ENCODE data around the gene FIZ1. TPM values are rescaled to one million over a fixed set of nuclear protein-coding genes. Genes with fewer than 3 reads are reported as not detected.
A peak's percentile ranks its signal among the peaks of the same experiment; 100 is the strongest.

Gene FIZ1
- 21.5 and 25.2 TPM in 2 replicates for total RNA-seq (2021)
- long read RNA-seq, partial matches to known transcripts: 0 of 2 reads
- long read RNA-seq, other reads (novel, unspliced or antisense): 2 of 2 reads

- H3K23me2 ChIP-seq (ENCODE audit: insufficient read length, low read depth, low read length, poor library complexity, severe bottlenecking): no peaks in the 10 kb centered on the region
- peak; percentile 98 for DNase-seq
- no peak within 1 kb of the TSS for H2BK15ac ChIP-seq (ENCODE audit: low read depth, low read length)
- no peaks in the 10 kb centered on the region for H3K27me3 ChIP-seq (ENCODE audit: insufficient read depth, low read length)
- no peaks in the 10 kb centered on the region for H3K79me1 ChIP-seq (ENCODE audit: insufficient read depth, low read depth, low read length, poor library complexity, severe bottlenecking)
- no peaks in the 10 kb centered on the region for H3K79me2 ChIP-seq (ENCODE audit: insufficient read depth, low read length)
- Mint-ChIP-seq H3K9me3 (peaks cover 2 to 4% of the 10 kb centered on the region in 2 experiments; a peak in 2 of 5 replicates), H3K4me1 (peaks cover 25 to 36% of the 10 kb centered on the region in 2 experiments), H3K27ac (peak within 1 kb of the TSS; percentile 100), H3K27me3 (ENCODE audit: low read depth) (no peaks in the 10 kb centered on the region), H3K4me3 (peak within 1 kb of the TSS; percentile 95 to 96), H3K36me3 (ENCODE audit: insufficient read depth in 1 of 3, low read depth in 3 of 3) (peaks cover 25 to 32% (median 29%) of the 10 kb centered on the region in 3 experiments; a peak in 6 of 7 replicates)
- H3K27ac ChIP-seq (ENCODE audit: insufficient read length, low read depth, low read length): peak within 1 kb of the TSS; percentile 95
- no peaks in the 10 kb centered on the region for H3K9me3 ChIP-seq (ENCODE audit: control insufficient read depth, low read depth, low read length)
- H3K4me1 ChIP-seq (ENCODE audit: insufficient read depth, low read length): peaks cover 2% of the 10 kb centered on the region; the same call in 1 of the 2 replicates
- H2BK20ac ChIP-seq (ENCODE audit: low read depth, low read length, poor library complexity, severe bottlenecking): no peak within 1 kb of the TSS
- H3K4me2 ChIP-seq (ENCODE audit: insufficient read depth, insufficient read length, low read length): peak within 1 kb of the TSS; percentile 51
- H2BK5ac ChIP-seq (ENCODE audit: insufficient read length, low read length): peak within 1 kb of the TSS; percentile 98
- H3K9ac ChIP-seq (ENCODE audit: extremely low read depth, insufficient read length, low read length): peak within 1 kb of the TSS; percentile 98
- no peak within 1 kb of the TSS for H4K91ac ChIP-seq (ENCODE audit: insufficient read length, low read depth, low read length)
- H4K20me1 ChIP-seq (ENCODE audit: control insufficient read depth, insufficient read depth, insufficient read length): no peaks in the 10 kb centered on the region
- H4K8ac ChIP-seq (replicated peaks; ENCODE audit: insufficient read length, low read depth, low read length): peak within 1 kb of the TSS; percentile 86
- peak within 1 kb of the TSS; percentile 94 for H3T11ph ChIP-seq (ENCODE audit: low read length)
- no CpG with 5 or more reads among the region's 23 CpGs for WGBS (ENCODE audit: extremely low coverage, insufficient read length, low lambda C conversion rate)
- H2BK12ac ChIP-seq (ENCODE audit: insufficient read length, low read depth, low read length): peak within 1 kb of the TSS; percentile 93
- H2BK120ac ChIP-seq (ENCODE audit: low read depth, low read length, poor library complexity, severe bottlenecking): peak within 1 kb of the TSS; percentile 98
- no peak within 1 kb of the TSS for H2AK5ac ChIP-seq (ENCODE audit: insufficient read length, low read length)
- peak within 1 kb of the TSS; percentile 90 for H3K56ac ChIP-seq (ENCODE audit: insufficient read length, low read depth, low read length)
- H3K18ac ChIP-seq (ENCODE audit: insufficient read length, low read depth, low read length): peak within 1 kb of the TSS; percentile 100
- no peak for TF ChIP-seq CTCF (conservative IDR thresholded peaks at IDR 0.05)
- peak within 1 kb of the TSS; percentile 98 for H4K5ac ChIP-seq (ENCODE audit: insufficient read length, low read depth, low read length)
- H3K4ac ChIP-seq (ENCODE audit: low read depth, low read length): no peak within 1 kb of the TSS; the same call in 1 of the 2 replicates
- H3K23ac ChIP-seq (ENCODE audit: insufficient read length, low read depth, low read length): no peak within 1 kb of the TSS
- H2AFZ ChIP-seq (ENCODE audit: low read length): no peak within 1 kb of the TSS
- H3K14ac ChIP-seq (ENCODE audit: insufficient read depth, low read length): peak within 1 kb of the TSS; percentile 100
These were observed at the start of gene FIZ1 for GRCh38 chr19:55599468-55599841. TSS of gene FIZ1 (minus strand) at chr19:55599517. CDS start at chr19:55597865, 1,652 bp downstream.
